Vagina (tissue), 2 donors: ENCODE data around the gene BMERB1.

Experiments used
- POLR2A ChIP-seq, 2 donors: fragments of 450-650 bp; IDR thresholded peaks; one replicate each; pipeline ENCODE4 v1.6.1; 2017; ENCODE audit warnings: antibody characterized with exemption in 2 of 2, mild to moderate bottlenecking in 2 of 2, moderate library complexity in 2 of 2
- TF ChIP-seq, protein P1 (sequence below), 3 experiments: fragments of 450-650 bp in 2 of 3; fragments of 200-600 bp in 1 of 3; sonication (generic) in 1 of 3; IDR thresholded peaks; one replicate each; pipeline ENCODE4 v1.5.1; 2017 to 2019; ENCODE audit warnings: antibody characterized with exemption in 3 of 3, mild to moderate bottlenecking in 2 of 3, moderate library complexity in 2 of 3

DNA sequence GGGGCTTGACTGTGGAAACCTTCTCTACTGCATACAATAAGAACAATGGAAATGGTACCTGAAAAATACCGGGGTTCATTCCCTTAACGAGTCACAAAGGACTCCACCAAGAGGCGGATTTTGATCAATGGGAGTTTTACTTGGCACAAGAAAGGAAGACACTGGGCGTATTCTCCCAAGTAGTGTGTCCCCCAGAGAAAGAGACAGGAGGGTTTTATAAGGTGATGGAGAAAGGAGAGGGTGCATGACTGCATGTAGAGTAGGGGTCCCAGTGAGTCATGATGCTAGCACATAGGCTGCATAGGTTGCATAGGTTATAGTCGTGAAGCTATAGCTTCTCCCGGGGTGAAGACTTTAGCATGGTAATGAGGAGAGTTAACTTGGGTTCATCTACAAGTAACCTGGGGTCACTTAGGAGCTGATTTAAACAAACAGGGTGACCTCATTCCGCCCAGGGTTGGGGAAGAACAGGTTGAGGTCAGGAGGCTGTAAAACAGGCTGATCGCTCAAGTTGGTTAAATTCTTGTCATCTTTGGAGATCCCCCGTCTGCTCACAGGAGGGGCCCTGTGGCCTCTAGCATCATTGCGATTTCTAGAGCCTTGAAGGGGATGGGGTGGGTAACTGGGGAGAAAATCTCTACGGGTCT is 37.3 kb upstream of the BMERB1 start:
- TF ChIP-seq, protein P1, sequence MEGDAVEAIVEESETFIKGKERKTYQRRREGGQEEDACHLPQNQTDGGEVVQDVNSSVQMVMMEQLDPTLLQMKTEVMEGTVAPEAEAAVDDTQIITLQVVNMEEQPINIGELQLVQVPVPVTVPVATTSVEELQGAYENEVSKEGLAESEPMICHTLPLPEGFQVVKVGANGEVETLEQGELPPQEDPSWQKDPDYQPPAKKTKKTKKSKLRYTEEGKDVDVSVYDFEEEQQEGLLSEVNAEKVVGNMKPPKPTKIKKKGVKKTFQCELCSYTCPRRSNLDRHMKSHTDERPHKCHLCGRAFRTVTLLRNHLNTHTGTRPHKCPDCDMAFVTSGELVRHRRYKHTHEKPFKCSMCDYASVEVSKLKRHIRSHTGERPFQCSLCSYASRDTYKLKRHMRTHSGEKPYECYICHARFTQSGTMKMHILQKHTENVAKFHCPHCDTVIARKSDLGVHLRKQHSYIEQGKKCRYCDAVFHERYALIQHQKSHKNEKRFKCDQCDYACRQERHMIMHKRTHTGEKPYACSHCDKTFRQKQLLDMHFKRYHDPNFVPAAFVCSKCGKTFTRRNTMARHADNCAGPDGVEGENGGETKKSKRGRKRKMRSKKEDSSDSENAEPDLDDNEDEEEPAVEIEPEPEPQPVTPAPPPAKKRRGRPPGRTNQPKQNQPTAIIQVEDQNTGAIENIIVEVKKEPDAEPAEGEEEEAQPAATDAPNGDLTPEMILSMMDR (IDR thresholded peaks at IDR 0.05), result no peak
- TF ChIP-seq POLR2A (IDR thresholded peaks at IDR 0.05), result no peak
